TTC549 (cell line): ENCODE data around the gene EIF1B.
A peak's percentile ranks its signal among the peaks of the same experiment; 100 is the strongest.

Experiments
- FAIRE-seq: peaks from 2 replicates; lab custom pipeline; 2012; peaks lifted over from hg19 to GRCh38; lab: Jason Lieb, UNC

Gene EIF1B

GRCh38 chr3:40308725-40309417 lies 636 bp upstream of the EIF1B start:
- no peak for FAIRE-seq

- FAIRE-seq = no peak
These were observed 603 bp downstream of the EIF1B start for GRCh38 chr3:40309925-40310695.

DNA sequence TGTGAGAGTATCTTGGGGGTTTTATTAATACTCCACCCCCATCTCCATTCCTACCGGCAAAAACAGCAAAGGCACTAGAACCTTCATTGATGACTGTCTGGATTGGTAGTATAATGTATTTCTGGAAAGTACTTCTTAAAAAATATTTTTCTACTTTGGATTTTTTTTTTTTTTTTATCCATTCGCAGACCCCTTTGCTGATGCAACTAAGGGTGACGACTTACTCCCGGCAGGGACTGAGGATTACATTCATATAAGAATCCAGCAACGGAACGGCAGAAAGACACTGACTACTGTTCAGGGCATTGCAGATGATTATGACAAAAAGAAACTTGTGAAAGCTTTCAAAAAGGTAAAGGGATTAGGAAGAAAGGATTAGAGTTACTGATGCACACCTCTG lies 1.2 kb downstream of the EIF1B start:
- no peak for FAIRE-seq

DNA sequence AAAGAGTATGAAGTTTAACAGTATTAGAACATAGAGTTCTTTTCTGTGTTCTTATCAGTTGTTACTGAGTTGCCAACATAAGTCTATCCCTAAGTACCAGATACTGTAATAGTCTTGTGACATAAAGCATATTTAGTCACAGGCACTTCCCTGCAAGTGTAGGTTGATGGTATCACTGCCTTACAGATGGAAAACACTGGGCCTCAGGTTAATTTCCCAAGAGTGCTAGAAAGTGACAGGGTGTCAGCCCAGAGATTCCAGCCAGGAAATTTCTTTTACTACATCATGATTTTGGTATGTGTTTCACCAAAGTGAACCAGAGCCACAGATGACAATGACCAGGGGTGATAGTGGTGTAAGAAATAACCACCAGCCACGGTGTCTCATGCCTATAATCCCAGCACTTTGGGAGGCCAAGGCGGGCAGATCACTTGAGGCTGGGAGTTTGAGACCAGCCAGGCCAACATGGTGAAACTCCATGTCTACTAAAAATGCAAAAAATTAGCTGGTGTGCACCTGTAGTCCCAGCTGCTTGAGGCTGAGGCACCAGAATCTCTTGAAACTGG lies 3.2 kb downstream of the EIF1B start:
- FAIRE-seq = no peak

GRCh38 chr3:40313975-40314860 lies 4.7 kb downstream of the EIF1B start:
- FAIRE-seq = no peak

GRCh38 chr3:40317061-40317855 lies 7.8 kb downstream of the EIF1B start:
- FAIRE-seq = peak; percentile 69

GRCh38 chr3:40321818-40322217 lies 12.3 kb downstream of the EIF1B start:
- no peak for FAIRE-seq

DNA sequence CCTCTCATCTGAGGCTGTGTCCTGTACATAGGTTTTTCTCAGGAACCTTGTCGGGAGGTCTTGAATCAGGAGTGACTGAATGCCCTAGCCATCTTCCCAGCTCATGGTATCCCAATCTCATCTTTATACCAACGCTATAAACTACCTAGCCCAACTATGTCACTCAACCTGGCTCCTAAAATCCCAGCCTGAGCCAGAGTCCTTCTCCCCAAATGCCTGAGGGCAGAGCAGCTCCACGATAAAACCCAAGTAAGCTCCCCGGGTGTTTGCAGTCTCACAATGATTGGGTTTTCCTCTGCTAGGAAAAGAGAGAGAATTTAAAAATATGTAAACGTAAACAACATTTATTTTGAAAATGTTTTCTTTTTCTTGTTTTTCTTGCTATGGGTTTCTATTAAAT lies 14.4 kb downstream of the EIF1B start:
- no peak for FAIRE-seq

GRCh38 chr3:40324621-40325020 lies 15.1 kb downstream of the EIF1B start:
- no peak for FAIRE-seq

GRCh38 chr3:40325465-40325864 lies 16.0 kb downstream of the EIF1B start:
- FAIRE-seq = no peak

- no peak for FAIRE-seq
These were observed 18.9 kb downstream of the EIF1B start for GRCh38 chr3:40328374-40328773.

DNA sequence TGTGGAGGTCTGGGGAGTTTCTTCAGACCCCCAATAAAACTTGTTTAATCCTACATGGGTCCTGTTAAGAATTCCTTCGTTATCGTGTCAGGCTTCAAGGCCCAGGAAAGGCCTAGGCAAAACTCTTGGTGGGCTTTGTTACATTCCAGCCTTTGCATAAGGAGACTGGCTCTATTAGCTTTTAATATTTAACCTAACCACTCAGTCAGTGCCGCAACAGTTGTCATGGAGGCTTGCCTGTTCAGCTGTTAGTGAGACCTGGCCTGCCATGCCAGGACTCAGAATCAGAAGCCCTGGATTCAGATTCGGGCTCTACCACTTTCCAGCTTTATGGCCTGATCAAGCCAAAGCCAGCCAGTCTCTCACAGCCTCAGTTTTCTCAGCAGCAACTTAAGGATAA lies 19.6 kb downstream of the EIF1B start:
- FAIRE-seq = no peak

GRCh38 chr3:40332684-40333083 lies 23.2 kb downstream of the EIF1B start:
- no peak for FAIRE-seq

DNA sequence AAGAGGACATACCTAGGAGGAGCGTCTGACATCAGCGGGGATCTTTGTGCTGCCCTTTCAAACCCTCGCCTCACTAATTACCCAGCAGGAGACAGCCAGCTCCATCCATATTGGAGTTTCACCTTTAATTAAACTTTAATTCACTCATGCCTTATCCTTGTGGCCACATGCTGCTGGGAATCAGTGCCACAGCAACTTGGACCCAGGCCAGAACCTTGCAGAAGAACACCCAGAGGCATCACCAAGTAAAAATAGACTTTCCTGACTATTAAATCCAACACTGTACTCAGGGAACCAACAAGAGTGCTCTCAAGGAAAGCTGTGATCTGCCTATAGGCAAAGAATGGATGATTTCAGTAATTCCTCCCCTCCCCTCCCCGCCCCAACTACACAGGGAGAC lies 23.9 kb downstream of the EIF1B start:
- no peak for FAIRE-seq

DNA sequence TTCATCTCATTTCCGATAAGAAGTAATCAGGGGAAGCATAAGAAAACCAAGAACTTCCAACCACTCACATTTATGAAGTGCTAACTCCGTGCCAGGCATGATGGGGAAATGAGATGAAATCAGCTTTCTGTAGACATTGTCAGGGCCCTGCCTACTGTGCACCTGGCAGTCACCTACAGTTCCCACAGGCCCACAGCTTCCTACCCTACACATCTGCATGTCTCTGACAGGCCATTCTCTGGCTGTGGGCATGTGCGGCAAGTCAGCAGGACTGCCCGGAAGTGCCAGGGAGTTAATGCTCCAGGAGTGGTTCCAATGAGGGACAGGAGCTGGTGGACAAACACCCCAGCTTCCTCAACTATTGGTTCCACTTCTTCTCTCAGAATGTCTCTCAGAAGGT lies 24.3 kb downstream of the EIF1B start:
- no peak for FAIRE-seq

GRCh38 chr3:40336101-40336500 lies 26.6 kb downstream of the EIF1B start:
- no peak for FAIRE-seq

DNA sequence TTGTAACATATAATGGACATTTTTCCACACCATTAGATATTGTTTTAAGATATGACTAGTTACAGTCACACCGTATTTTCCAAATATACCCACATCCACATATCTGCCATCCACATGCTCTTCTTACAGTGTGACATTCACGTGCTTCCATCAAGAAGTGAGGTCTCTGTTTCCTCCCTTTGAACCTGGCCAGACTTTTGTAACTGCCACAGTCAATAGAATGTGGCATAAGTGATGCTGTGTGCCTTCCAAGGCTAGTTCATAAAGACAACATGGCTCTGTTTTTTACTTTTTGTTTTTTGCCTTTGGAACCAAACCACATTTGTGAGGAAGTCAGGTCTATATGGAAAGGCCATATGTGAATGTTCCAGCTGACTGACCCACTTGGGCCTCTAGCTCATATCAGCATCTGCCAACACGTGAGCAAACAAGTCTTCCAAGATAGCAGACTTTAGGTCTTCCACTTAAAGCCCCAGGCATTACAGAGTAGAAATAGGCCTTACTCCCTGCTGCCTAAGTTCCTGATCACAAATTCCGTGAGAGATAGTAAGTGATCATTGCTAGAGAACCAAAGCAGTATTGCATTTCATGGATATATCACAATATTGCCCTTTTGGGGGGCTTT lies 27.1 kb downstream of the EIF1B start:
- FAIRE-seq = no peak

DNA sequence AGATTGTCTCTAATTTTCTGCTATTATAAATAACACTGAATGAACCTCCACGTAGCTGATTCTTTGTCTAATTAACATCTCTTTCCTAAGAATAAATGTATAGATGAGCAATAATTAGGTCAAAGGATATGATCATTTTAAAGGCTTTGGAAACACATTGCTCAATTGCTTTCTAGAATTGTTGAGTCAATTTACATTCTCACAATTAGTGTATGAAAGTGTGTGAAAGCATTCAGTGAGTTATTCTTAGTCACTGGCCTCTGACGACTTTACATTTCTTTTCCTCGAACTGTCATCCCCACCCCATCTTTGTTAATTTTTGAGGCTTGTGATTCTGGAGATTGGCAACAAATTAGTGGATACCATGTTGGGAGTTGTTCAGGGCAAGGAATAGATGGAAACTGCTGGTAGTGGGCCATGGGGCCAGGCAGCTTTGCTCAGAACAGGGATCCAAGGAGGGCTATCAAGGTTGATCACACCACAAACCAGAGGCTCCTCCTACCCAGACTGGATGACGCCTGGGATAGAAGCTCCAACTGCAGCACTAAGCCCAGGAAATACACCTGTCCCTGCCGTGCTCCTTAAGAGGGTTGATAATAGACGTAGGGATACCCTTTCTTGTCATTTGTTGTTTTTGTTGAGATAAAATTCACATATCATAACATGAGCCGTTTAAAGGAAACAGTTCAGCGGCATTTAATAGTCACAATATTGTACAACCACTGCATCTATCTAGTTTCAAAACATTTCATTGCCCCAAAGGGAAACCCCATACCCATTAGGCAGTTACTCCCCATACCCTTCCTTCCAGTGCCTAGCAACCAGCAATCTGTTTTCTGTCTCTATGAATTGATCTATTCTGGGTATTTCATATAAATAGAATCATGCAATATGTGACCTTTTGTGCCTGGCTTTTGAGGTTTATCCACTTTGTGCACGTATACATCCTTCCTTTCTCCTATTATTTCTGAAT lies 27.9 kb downstream of the EIF1B start:
- FAIRE-seq = no peak

- FAIRE-seq = no peak
These were observed 30.4 kb downstream of the EIF1B start for GRCh38 chr3:40339871-40340270.

- FAIRE-seq = no peak
These were observed 31.1 kb downstream of the EIF1B start for GRCh38 chr3:40340541-40341170.
